A673 (cell line): Measurements from ENCODE around the gene PPP2R2D.

Experiments
- EZH2 ChIP-seq: fragments of 200-600 bp; sonication (generic); IDR thresholded peaks from 2 replicates; pipeline ENCODE4 v1.6.1; 2017; ENCODE audit warnings: borderline replicate concordance, low read depth, mild to moderate bottlenecking, mixed read lengths, antibody characterized with exemption, low read length; ENCODE audit not compliant: poor library complexity, severe bottlenecking
- TF ChIP-seq, protein P1 (sequence below): fragments of 300-800, 200-600 bp; sonication (generic); conservative IDR thresholded peaks from 2 replicates; pipeline ENCODE4 v1.5.1; 2017; ENCODE audit warnings: low read depth, mild to moderate bottlenecking, antibody characterized with exemption, low read length, moderate library complexity, mixed read lengths

DNA sequence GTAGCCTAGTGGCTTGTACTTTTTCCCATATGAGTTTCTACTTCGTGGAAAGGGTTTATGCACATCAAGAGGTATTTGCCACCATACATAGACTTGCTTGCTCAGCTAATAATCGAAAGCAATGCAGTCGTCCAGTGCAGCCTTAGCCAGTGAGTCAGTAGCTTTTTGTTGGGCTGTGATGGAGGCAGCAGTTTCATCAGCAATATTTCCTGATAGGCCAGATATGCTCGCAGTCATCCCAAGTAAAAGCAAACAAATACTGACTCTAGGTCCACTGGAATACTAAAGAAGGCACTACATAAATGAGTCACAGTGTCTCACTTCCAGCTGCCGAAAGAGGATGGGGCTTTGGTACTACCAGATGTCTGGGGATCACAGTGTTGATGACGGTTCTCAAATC, 83.0 kb downstream of the PPP2R2D start:
- TF ChIP-seq, protein P1, sequence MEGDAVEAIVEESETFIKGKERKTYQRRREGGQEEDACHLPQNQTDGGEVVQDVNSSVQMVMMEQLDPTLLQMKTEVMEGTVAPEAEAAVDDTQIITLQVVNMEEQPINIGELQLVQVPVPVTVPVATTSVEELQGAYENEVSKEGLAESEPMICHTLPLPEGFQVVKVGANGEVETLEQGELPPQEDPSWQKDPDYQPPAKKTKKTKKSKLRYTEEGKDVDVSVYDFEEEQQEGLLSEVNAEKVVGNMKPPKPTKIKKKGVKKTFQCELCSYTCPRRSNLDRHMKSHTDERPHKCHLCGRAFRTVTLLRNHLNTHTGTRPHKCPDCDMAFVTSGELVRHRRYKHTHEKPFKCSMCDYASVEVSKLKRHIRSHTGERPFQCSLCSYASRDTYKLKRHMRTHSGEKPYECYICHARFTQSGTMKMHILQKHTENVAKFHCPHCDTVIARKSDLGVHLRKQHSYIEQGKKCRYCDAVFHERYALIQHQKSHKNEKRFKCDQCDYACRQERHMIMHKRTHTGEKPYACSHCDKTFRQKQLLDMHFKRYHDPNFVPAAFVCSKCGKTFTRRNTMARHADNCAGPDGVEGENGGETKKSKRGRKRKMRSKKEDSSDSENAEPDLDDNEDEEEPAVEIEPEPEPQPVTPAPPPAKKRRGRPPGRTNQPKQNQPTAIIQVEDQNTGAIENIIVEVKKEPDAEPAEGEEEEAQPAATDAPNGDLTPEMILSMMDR, result no peak
- TF ChIP-seq EZH2, result no peak
